HG03097 (cell line): ENCODE results near the gene EML2.
"Not testable (repeated sequence)": the region's sequence is repeated elsewhere in the genome, so short reads cannot be mapped to it uniquely, and the experiment has no call there.

Source experiments
- ATAC-seq: cut with Tn5 transposase; IDR thresholded peaks from one replicate; pipeline ENCODE4 v1.9.1; 2021; ENCODE audit not compliant: unreplicated experiment, low FRiP score

EML2 gene, protein sequence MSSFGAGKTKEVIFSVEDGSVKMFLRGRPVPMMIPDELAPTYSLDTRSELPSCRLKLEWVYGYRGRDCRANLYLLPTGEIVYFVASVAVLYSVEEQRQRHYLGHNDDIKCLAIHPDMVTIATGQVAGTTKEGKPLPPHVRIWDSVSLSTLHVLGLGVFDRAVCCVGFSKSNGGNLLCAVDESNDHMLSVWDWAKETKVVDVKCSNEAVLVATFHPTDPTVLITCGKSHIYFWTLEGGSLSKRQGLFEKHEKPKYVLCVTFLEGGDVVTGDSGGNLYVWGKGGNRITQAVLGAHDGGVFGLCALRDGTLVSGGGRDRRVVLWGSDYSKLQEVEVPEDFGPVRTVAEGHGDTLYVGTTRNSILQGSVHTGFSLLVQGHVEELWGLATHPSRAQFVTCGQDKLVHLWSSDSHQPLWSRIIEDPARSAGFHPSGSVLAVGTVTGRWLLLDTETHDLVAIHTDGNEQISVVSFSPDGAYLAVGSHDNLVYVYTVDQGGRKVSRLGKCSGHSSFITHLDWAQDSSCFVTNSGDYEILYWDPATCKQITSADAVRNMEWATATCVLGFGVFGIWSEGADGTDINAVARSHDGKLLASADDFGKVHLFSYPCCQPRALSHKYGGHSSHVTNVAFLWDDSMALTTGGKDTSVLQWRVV

DNA sequence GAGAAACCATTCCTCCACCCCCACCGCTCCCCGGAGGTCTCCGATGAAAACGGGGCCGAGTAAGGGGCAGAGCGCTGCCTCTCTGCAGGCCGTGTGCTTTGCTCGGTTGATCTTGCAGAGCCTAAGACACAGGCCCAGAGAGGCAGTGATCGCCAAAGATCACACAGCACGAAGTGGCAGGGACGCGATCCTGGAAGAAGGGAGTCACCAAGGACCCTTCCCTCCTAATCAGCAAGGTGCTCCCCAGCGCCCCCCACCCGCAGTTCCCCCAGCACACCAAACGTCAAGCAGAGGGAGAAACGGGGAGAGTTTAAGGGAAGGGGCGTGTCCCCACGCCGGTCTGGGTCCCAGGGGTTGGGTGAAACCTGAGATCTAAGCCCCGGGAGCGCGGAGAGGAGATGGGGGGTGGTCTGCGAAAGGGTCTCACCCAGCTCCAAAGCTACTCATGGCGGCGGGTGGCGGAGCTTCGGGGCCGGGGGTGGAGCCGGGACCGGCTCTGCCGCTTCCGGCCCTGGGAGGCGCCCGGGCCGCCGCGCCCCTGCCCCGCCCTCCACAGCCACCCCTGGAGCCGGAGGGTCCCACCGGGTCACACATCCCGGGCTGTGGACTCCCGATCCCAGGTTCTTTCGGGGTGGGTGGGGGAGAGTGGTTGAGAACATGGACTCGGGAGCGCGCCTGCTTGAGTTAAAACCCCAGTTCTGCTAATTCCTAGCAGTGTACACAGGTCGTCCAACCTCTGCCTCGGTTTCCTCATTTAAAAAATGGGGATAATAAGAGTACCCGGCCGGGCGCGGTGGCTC, at the start of gene EML2:
TSS of gene EML2 (minus strand) at position 468 of the 800 bp plus-strand sequence. CDS start at position 447, 21 bp downstream.
- no peak for ATAC-seq

DNA sequence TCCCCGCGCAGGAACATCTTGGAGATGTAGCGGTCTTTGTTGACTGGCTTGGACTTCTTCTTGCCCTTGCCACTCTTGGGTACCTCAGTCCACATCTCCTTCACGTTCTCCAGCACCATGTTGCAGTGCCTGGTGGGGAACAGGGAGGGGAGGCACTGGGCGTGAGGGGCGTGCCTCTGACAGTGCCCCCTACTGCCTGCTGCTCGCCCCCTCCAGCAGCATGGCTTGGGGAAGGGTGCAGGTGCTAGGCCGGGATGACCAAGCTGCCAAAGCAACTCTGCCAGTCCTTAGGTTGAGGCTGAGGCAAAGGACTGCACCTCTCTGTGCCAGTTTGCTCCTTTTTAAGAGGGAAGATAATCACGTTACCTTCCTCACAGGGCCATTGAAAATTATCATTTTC, 48.4 kb upstream of the EML2 start:
- no peak for ATAC-seq

DNA sequence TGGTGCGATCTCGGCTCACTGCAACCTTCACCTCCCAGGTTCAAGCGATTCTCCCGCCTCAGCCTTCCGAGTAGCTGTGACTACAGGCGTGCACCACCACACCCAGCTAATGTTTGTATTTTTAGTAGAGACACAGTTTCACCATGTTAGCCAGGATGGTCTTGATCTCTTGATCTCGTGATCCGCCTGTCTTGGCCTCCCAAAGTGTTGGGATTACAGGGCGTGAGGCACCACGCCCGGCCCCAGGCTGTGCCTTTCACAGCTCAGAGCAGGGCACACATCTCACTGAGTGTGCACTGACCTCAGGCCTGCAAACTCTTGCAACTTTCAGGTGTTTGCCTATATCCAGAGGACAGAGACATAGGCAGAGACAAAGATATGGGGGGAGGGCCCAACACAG, 45.8 kb upstream of the EML2 start:
- not testable (repeated sequence) for ATAC-seq

DNA sequence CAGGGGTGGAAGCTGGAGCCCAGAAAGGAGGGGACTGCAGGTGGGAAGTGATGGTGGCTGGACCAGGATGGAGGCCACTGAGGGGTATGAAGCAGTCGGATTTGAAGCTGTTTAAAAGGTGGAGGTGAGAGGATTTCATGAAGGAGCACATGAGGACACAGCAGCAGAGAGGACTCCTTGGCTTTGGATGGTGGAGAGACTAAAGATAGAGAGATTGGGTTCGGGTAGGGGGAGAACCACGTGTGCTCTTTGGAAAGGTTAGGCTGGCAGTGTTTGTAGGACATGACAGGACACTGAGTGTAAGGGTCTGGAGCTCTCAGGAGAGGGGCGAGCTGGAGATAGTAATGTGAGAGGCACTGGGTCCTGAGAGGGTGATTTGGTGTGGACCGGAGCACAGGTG, 43.7 kb upstream of the EML2 start:
- no peak for ATAC-seq

DNA sequence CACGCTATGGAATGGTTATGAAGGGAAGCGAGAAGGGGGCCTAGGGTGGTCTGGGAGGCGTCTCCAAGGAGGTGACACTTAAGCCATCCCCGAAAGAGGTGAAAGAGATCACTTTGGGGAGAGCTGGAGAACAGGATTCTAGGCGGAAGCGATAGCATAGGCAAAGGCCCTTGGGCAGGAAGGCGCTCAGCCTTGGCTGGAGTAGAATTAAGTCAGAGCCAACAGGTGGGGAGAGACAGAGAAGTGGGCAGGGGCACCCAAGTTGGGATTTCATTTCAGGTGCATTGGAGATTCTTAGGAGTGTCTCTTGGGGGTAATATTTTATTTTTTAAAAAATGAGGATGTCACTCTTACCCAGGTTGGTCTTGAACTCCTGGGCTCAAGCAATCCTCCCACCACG, 42.9 kb upstream of the EML2 start:
- no peak for ATAC-seq

DNA sequence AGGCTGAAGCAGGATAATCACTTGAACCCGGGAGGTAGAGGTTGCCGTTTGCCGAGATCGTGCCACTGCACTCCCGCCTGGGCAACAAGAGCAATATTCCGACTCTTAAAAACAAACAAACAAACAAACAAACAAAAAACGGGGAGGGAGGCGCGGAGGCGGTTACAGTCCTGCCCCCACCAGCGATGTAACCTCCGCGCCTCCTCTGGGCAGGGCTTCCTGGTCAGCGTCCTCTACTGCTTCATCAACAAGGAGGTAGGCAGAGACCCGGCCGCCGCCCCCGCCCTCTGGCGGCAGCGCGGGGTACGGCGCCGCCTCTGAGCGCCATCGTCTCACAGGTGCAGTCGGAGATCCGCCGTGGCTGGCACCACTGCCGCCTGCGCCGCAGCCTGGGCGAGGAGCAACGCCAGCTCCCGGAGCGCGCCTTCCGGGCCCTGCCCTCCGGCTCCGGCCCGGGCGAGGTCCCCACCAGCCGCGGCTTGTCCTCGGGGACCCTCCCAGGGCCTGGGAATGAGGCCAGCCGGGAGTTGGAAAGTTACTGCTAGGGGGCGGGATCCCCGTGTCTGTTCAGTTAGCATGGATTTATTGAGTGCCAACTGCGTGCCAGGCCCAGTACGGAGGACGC, 42.3 kb upstream of the EML2 start:
- ATAC-seq = no peak

DNA sequence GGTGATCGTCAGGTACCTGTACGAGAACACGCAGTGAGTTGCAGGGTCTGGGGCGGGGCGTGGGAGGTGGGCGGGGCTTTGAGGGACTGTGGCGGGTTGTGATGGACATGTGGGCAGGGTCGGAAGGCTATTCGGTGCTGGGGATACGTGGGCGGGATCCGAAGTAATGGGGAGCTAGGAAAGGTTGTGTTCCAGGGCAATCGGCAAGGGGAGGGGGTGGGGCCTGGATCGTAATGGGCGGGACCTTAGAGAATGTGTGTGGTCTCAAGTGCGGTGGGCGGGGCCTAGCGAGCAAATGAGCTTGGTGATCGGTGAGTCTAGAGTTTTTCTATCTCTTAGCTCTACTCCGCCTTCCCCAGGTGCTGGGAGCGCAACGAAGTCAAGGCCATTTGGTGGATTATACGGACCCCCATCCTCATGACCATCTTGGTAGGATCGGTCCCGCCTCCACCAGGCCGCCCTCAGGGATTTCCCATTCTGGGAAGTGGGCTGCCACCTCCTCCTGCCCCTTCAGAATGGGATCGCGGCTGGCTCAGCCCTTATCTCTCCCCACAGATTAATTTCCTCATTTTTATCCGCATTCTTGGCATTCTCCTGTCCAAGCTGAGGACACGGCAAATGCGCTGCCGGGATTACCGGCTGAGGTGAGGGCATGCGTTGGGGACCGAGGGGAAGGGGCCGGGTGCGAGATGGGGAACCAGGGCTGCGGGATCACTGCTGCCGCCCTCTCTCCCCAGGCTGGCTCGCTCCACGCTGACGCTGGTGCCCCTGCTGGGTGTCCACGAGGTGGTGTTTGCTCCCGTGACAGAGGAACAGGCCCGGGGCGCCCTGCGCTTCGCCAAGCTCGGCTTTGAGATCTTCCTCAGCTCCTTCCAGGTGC, 38.4 kb upstream of the EML2 start:
- no peak for ATAC-seq

DNA sequence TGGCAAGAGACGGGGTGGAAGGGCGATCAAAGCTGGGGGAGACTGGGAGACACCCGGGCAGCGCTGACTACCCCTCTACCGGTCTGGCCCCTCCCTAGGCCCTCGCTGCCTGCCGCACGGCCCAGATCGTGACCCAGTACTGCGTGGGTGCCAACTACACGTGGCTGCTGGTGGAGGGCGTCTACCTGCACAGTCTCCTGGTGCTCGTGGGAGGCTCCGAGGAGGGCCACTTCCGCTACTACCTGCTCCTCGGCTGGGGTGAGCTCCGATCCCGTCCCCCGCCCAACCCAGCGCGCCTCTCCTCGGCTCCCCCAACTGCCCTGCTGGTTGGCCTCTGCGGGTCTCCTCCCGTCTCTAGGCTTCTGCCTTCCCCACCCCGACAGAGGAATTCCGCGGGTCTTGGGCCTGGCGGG, 37.7 kb upstream of the EML2 start:
- ATAC-seq = no peak

DNA sequence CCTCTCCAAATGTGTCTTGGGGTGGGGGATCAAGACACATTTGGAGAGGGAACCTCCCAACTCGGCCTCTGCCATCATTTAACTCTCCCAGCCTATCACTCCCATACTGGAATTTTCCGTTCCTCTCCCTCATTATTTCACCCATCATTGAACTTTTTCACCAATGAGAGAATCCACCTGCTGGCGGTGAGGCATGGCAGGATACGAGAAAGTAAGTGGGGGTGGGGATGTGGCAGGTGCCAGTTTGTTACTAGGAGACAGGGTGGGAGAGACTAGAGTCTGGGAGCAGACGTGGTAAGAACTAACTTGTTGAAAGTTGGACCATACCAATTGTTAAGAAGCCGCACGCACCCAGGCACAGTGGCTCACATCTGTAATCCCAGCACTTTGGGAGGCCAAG, 35.7 kb upstream of the EML2 start:
- no peak for ATAC-seq

DNA sequence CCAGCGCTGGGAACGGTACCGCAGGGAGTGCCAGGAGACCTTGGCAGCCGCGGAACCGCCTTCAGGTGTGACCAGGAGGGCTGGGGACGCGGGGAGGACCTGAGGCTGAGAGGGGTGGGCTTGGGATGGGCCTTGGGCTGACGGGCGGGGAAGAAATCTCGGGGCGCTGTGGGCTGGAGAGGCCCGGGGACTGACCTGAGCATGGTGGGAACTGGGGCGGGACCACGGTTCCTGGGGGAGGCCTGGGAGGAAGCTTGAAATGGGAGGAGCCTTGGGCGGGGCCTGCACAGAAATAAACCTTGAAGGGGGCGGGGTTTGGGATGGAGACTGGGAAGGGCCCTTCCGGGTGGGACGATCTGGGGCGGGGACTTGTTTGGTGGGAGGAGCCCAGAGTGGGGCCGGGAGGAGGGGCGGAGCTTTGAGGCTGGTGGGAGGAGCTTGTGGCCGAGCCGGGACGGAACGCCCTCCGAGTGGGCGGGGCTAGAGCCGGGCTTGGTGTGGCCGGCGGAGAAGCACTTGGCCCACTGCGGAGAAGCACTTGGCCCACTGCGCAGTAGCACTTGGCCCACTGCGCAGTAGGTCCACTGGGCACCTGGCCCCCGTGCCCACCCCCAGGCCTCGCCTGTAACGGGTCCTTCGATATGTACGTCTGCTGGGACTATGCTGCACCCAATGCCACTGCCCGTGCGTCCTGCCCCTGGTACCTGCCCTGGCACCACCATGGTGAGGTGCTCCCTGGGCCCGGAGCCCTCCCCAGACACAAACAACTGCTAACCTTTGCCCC, 31.7 kb upstream of the EML2 start:
- ATAC-seq = peak; percentile 38

DNA sequence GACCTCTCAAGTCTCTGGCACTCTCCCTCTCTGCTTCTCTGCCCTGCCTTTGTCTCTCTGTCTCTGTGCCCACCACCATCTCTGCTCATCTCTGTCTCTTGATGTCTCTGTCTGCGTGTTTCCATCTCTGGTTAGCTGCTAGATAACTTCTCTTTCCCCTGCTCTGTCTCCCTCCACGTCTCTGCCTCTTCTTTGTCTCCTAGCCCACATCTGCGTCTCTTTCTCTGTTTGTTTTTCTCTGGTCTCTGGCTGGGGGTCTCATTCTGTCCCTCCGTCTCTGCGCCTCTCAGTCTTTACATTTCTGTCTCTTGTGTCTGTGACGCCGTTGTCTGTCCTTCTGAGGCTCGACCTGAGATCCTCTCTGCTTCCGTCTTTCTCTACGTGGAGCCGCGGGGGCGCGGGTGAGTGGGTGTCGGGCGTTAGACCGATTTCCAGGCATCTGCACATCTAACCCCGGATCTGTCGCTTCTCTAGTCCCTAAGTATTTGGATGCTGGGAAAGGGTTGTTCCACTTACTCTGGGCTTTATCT, 29.2 kb upstream of the EML2 start:
- no peak for ATAC-seq

DNA sequence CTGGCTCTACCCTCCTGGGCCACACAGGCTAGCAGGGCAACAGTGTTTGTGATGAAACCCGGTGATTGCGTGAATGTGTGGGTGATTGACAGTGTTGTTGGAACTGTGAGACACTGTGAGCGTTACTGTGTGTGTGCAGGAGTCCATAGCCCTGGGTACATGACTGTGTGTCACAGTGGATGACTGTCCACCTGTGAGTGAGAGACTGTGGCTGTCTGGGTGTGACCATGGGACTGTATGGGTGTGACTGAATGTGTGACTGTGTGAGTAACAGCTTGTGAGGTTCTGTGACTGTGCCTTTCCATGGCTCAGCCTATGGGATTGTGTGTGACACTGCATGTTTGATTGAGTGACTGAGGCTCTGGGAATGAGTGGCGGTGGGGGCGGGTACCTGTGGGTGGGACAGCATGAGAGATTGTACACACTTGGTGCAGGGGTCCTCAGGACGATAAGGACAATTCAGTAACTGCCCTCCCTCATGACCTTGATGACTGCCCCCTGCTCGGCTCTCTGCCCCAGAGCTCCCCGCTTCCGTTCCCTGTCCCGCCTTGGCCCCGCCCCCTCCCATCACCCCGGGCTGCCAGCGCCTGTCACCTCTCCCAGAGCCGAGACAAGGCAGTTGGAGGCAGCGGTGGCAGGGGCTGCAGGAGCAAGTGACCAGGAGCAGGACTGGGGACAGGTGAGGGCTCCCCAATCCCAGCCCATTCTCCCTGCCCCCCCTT, 28.6 kb upstream of the EML2 start, which contains the start of gene GIPR:
TSS of gene GIPR (plus strand) at position 602 of the 722 bp plus-strand sequence. CDS start 1,300 bp downstream, outside the sequence.
- ATAC-seq = no peak

DNA sequence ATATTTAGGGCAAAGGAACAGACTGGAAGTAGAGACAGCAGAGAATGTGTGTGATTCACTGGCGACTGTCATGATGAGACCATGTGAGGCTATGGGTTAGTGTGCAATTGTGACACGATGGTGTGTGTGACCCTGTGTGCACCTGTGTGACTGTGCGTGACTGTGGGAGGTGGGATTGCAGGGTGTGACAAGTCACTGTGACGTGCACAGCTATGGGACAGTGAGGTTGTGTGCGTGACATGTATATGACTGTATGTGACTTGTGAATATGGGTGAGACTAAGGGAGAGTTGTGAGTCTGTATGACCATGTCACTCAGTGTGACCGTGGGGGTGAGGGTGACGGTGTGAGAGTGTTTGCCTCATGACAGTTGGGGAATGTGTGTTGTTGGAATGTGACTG, 25.4 kb upstream of the EML2 start:
- no peak for ATAC-seq

DNA sequence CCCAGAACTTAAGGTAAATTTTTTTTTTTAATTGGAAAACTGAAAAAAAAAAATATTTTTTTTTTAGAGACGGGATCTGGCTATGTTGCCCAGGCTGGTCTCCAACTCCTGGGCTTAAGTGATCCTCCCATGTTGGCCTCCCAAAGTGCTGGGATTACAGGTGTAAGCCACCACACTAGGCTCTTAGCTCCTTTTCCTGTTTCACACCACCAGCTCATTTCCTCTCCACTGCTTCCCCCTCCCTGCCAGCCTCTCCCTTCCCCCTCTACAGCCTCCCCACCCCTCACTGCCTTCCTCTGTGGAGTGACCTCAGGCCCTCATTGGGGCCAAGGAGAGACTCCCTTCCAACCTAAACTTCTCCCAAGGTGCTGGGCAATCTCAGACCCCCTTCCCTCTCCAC, 24.6 kb upstream of the EML2 start:
- no peak for ATAC-seq

DNA sequence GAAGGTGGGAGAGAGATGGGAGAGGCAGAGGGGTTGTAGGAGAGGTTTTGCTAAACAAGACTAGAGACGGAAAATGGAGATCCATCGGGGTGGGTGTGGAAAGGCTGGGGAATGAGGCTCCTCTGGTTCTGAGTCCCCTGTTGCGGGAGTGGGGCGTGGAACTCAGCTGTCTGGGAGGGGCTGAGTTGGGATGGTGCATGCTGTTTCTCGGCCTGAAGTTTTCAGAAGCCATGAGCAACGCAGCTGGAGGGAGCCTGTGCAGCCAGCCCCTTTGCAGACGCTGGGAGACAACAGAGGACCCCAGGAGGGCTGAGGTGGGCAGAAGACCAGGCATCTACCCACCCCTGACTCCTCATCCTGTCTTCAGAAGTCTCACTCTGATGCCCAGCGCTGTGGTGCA, 21.4 kb upstream of the EML2 start:
- ATAC-seq = no peak

DNA sequence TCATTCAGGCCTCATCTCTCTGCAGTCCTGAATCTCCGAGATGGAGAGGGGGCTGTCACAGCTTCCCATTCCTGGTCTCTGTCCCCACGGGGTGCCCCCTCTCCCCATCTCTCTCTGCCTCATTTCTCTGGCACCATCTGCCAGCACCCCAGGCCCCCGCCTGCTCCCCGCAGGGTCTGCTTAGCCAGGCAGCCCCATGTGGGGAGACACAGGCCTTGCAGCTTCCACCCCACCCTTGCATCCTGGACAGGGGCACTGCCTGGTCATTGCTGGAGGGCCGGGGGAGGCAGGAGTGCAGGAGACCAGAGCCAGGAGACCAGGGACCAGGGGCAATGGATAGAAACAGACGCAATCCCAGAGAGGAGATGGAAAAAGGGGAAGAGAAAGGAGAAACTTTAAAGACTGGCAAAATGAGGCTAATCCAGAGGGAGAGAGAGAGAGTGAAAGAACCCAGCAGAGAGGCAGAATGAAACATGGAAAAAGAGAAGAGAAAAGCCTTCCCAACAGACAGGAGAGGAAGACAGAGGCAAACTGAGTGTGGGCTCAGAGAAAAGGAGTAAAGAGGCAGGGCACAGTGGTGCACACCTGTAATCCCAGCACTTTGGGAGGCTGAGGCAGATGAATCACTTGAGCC, 20.0 kb upstream of the EML2 start:
- ATAC-seq = no peak

DNA sequence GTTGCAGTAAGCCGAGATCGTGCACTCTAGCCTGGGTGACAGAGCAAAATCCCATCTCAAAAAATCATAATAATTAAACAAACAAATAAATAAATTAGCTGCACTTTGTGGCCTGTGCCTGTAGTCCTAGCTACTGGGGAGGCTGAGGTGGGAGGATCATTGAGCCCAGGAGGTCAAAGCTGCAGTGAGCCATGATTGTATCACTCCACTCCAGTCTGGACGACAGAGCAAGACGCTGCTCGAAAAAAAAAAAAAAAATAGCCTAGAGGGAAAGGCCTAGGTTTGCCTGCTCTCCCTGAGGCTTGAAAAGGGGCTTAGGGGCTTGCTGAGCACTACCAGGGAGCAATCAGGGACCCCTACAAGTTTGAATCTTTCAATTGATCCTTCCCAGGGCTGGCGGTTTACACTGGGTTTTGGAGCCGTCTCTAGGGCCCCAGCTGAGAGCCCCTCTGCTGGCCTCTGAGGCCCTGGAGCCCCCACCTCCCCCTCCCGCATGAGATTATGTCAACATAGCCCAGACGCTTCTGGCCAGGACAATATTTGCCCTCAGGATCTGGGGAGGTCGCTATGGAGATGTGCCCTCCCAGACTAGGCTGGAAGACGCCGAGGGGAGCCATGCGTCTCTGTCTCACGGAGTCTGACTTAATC, 18.4 kb upstream of the EML2 start:
- ATAC-seq = no peak
